Measurements from ENCODE around the gene DMAC2L.

GRCh38 chr14:50272498-50272897, 39.6 kb upstream of the DMAC2L start:
- TF ChIP-seq, protein P1, sequence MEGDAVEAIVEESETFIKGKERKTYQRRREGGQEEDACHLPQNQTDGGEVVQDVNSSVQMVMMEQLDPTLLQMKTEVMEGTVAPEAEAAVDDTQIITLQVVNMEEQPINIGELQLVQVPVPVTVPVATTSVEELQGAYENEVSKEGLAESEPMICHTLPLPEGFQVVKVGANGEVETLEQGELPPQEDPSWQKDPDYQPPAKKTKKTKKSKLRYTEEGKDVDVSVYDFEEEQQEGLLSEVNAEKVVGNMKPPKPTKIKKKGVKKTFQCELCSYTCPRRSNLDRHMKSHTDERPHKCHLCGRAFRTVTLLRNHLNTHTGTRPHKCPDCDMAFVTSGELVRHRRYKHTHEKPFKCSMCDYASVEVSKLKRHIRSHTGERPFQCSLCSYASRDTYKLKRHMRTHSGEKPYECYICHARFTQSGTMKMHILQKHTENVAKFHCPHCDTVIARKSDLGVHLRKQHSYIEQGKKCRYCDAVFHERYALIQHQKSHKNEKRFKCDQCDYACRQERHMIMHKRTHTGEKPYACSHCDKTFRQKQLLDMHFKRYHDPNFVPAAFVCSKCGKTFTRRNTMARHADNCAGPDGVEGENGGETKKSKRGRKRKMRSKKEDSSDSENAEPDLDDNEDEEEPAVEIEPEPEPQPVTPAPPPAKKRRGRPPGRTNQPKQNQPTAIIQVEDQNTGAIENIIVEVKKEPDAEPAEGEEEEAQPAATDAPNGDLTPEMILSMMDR (conservative IDR thresholded peaks at IDR 0.05; ENCODE audit: low read length), result no peak
- no peak for TF ChIP-seq EZH2phosphoT487 (IDR thresholded peaks at IDR 0.05; ENCODE audit: borderline replicate concordance, low read depth, low read length)
